Epithelial cell of esophagus (primary cell): Measurements from ENCODE around the gene ARRB1.

ENCODE experiments used
- DNase-seq: peaks from one replicate; pipeline ENCODE4 v3.0.0; 2010; ENCODE audit warnings: low read depth
- H3K4me3 ChIP-seq: 2 replicates; pipeline ENCODE4 v1.5.1; 2011; ENCODE audit warnings: mild to moderate bottlenecking, low read length, control low read depth
- CTCF ChIP-seq: IDR thresholded peaks from 2 replicates; pipeline ENCODE4 v1.5.1; 2011; ENCODE audit warnings: low read depth, mild to moderate bottlenecking, low read length, control low read depth, inconsistent platforms; ENCODE audit not compliant: insufficient read depth; ENCODE audit errors: missing control alignments

The ARRB1 gene

GRCh38 chr11:75326439-75326810, 25.0 kb downstream of the ARRB1 start:
- no peak for TF ChIP-seq CTCF
- H3K4me3 ChIP-seq, result no peak overlapping the region
- peak; percentile 41 for DNase-seq

GRCh38 chr11:75325713-75326438, 25.6 kb downstream of the ARRB1 start:
- TF ChIP-seq CTCF, result no peak
- DNase-seq, result peak; percentile 97
- H3K4me3 ChIP-seq, result no peak overlapping the region

- DNase-seq, result no peak
- no peak for TF ChIP-seq CTCF
- H3K4me3 ChIP-seq, result no peak overlapping the region
Observed at GRCh38 chr11:75324740-75325139, 26.7 kb downstream of the ARRB1 start.

GRCh38 chr11:75324189-75324588, 27.3 kb downstream of the ARRB1 start:
- H3K4me3 ChIP-seq, result no peak overlapping the region
- DNase-seq, result no peak
- TF ChIP-seq CTCF, result no peak

GRCh38 chr11:75323609-75324008, 27.9 kb downstream of the ARRB1 start:
- no peak overlapping the region for H3K4me3 ChIP-seq
- no peak for TF ChIP-seq CTCF
- no peak for DNase-seq

GRCh38 chr11:75320643-75321042, 30.8 kb downstream of the ARRB1 start:
- DNase-seq, result no peak
- no peak for TF ChIP-seq CTCF
- no peak overlapping the region for H3K4me3 ChIP-seq

GRCh38 chr11:75320046-75320618, 31.3 kb downstream of the ARRB1 start:
- H3K4me3 ChIP-seq, result no peak overlapping the region
- DNase-seq, result no peak
- no peak for TF ChIP-seq CTCF
